ENCODE measurements around the gene TMEM163. TPM values are rescaled to one million over a fixed set of nuclear protein-coding genes. Genes with fewer than 3 reads are reported as not detected.
A peak's percentile ranks its signal among the peaks of the same experiment; 100 is the strongest.

Gene TMEM163
- total and polyA plus RNA-seq, 2 of the 13 experiments (the other 11 are each of a cell fraction or from before 2014, with no cell fraction given), result 0.05 TPM; not detected in 1

DNA sequence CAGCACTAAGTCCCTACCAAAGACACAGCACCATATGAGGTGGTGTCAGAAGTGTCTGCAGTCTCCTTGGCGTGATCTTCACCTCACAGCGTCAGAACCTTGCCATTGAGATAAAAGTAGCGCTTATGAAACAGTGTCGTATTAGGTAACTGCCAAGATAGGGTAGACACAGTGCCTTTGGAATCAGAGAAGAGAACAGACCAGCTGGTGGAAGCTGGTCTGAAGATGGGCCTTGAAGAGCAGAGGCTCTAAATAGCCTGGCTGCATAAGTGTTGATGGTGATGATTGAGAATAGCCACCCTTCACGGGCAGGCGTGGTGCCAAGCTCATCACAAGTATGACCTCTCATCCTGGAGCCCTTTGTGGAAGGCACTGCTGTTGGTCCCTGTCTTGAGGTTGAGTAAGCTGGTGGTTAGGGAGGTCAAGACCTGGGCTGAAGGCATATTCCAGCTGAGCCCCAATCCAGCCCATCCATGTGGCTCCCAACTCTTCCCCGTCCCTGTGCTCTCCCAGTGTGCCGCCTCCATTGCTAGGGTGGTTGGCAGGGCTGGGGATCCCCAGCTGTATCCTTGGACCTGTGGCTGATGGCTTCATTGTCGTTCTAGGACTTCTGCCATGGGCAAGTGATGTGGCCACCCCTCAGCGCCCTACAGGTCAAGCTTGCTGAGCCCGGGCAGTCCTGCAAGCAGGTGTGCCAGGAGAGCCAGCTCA is 277.5 kb downstream of the TMEM163 start:
- H4K20me1 ChIP-seq (ENCODE audit: insufficient read depth, low read length), result peaks cover 9% of the 10 kb centered on the region; the same call in 1 of the 2 replicates
- no peak for FAIRE-seq
- ChIA-PET POLR2A (interaction anchor here (2.1 kb wide), 1 partner anchor 29 kb away, joined by 4 read pairs; no protein-coding TSS in a partner anchor), CTCF (ENCODE audit: low intra/inter-chr PET ratio, low total read pairs) (no interaction called here)
- no peak overlapping the region for H2AFZ ChIP-seq (ENCODE audit: low read length)
- intact Hi-C loops (cut with micrococcal nuclease; ENCODE audit: unreplicated experiment) (no loop called here), in situ Hi-C loops (cut with HindIII; ENCODE audit: extremely low pct_ligation_motif_present, low pct_unique_long_range_greater_than_20kb) (no loop called here)
- DNase-seq (ENCODE audit: low spot score), result no peak
- H3K36me3 ChIP-seq (replicated peaks in 1 of 2; ENCODE audit: control insufficient read depth in 1 of 2, insufficient read depth in 2 of 2, low read length in 2 of 2), result peaks cover 69 to 92% of the 10 kb centered on the region in 2 experiments
- H3K4me1 ChIP-seq (ENCODE audit: insufficient read depth, low read length), result peaks cover 26% of the 10 kb centered on the region
- no peaks in the 10 kb centered on the region for H3K9me3 ChIP-seq (ENCODE audit: low read length)
- TF ChIP-seq XBP1 (CRISPR knock-in tag; IDR thresholded peaks at IDR 0.05), result no peak
- TF ChIP-seq AGO2 (optimal IDR thresholded peaks at IDR 0.05; ENCODE audit: low read depth, low read length), result peak; percentile 45
- TF ChIP-seq ZNF33B (CRISPR knock-in tag; IDR thresholded peaks at IDR 0.05), result no peak
- no peak for ATAC-seq
- no TSS peak for BruUV-seq (replicated peaks)
- H3K79me2 ChIP-seq (ENCODE audit: insufficient read depth, low read length), result peaks cover 35% of the 10 kb centered on the region
- no peak overlapping the region for H3K27ac ChIP-seq (ENCODE audit: extremely low read length, insufficient read depth, low read length)
- 97% methylated on average over 9 of the region's 11 CpGs for WGBS (ENCODE audit: low lambda C conversion rate)
- no peak overlapping the region for H3K4me3 ChIP-seq (replicated peaks in 1 of 3; ENCODE audit: insufficient read depth in 1 of 3, low read depth in 2 of 3, low read length in 3 of 3)
- H3K9ac ChIP-seq (ENCODE audit: insufficient read depth, low read depth, low read length), result no peak overlapping the region
- no peak overlapping the region for H3K4me2 ChIP-seq (ENCODE audit: low read depth, low read length)
- no peaks in the 10 kb centered on the region for H3K27me3 ChIP-seq (ENCODE audit: control insufficient read depth in 1 of 2, insufficient read depth in 2 of 2, low read length in 2 of 2)

- Histone ChIP-seq H3K27ac (ENCODE audit: extremely low read length, insufficient read depth, low read length) (no peak overlapping the region), H3K79me2 (ENCODE audit: insufficient read depth, low read length) (peaks cover 39% of the 10 kb centered on the region), H3K4me1 (ENCODE audit: insufficient read depth, low read length) (peaks cover 31% of the 10 kb centered on the region), H3K9me3 (ENCODE audit: low read length) (no peaks in the 10 kb centered on the region), H4K20me1 (ENCODE audit: insufficient read depth, low read length) (peaks cover 9% of the 10 kb centered on the region; the same call in 1 of the 2 replicates), H3K27me3 (ENCODE audit: control insufficient read depth in 1 of 2, insufficient read depth in 2 of 2, low read length in 2 of 2) (no peaks in the 10 kb centered on the region), H3K9ac (ENCODE audit: insufficient read depth, low read depth, low read length) (no peak overlapping the region), H3K36me3 (replicated peaks in 1 of 2; ENCODE audit: control insufficient read depth in 1 of 2, insufficient read depth in 2 of 2, low read length in 2 of 2) (peaks cover 69 to 92% of the 10 kb centered on the region in 2 experiments), H2AFZ (ENCODE audit: low read length) (no peak overlapping the region), H3K4me3 (replicated peaks in 1 of 3; ENCODE audit: insufficient read depth in 1 of 3, low read depth in 2 of 3, low read length in 3 of 3) (no peak overlapping the region), H3K4me2 (ENCODE audit: low read depth, low read length) (no peak overlapping the region)
- FAIRE-seq (no peak), DNase-seq (ENCODE audit: low spot score) (no peak), ATAC-seq (no peak)
- intact Hi-C loops (cut with micrococcal nuclease; ENCODE audit: unreplicated experiment) (no loop called here), in situ Hi-C loops (cut with HindIII; ENCODE audit: extremely low pct_ligation_motif_present, low pct_unique_long_range_greater_than_20kb) (no loop called here)
- 98% methylated on average over 16 of the region's 16 CpGs for WGBS (ENCODE audit: low lambda C conversion rate)
- no TSS peak for BruUV-seq (replicated peaks)
- CTCF ChIA-PET (ENCODE audit: low intra/inter-chr PET ratio, low total read pairs), result no interaction called here
- POLR2A ChIA-PET, result interaction anchor here (2.1 kb wide), 1 partner anchor 28 kb away, joined by 4 read pairs; no protein-coding TSS in a partner anchor
- TF ChIP-seq, protein P1, sequence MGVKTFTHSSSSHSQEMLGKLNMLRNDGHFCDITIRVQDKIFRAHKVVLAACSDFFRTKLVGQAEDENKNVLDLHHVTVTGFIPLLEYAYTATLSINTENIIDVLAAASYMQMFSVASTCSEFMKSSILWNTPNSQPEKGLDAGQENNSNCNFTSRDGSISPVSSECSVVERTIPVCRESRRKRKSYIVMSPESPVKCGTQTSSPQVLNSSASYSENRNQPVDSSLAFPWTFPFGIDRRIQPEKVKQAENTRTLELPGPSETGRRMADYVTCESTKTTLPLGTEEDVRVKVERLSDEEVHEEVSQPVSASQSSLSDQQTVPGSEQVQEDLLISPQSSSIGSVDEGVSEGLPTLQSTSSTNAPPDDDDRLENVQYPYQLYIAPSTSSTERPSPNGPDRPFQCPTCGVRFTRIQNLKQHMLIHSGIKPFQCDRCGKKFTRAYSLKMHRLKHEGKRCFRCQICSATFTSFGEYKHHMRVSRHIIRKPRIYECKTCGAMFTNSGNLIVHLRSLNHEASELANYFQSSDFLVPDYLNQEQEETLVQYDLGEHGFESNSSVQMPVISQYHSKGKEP (CRISPR knock-in tag; IDR thresholded peaks at IDR 0.05), result no peak
- TF ChIP-seq ZNF383 (CRISPR knock-in tag; IDR thresholded peaks at IDR 0.05; ENCODE audit: borderline replicate concordance) (no peak), SSRP1 (CRISPR knock-in tag; IDR thresholded peaks at IDR 0.05) (no peak), RARA (CRISPR knock-in tag; IDR thresholded peaks at IDR 0.05) (no peak), NFE2 (CRISPR knock-in tag; IDR thresholded peaks at IDR 0.05) (no peak), USF2 (IDR thresholded peaks at IDR 0.05; ENCODE audit: low read depth, low read length) (no peak), USF2 (CRISPR knock-in tag; IDR thresholded peaks at IDR 0.05; ENCODE audit: borderline replicate concordance) (no peak), SALL2 (CRISPR knock-in tag; IDR thresholded peaks at IDR 0.05) (no peak), TSC22D2 (CRISPR knock-in tag; IDR thresholded peaks at IDR 0.05; ENCODE audit: borderline replicate concordance) (no peak), ZNF562 (CRISPR knock-in tag; IDR thresholded peaks at IDR 0.05; ENCODE audit: borderline replicate concordance) (no peak), MED8 (CRISPR knock-in tag; IDR thresholded peaks at IDR 0.05; ENCODE audit: insufficient replicate concordance) (no peak)
Observed at GRCh38 chr2:134440336-134440909, 278.4 kb downstream of the TMEM163 start.

All from HepG2 (cell line).